ENCODE results near the gene GALNT10. TPM values are rescaled to one million over a fixed set of nuclear protein-coding genes. Genes with fewer than 3 reads are reported as not detected.

The GALNT10 gene
- total RNA-seq, 4 donors from 2014 or later: 35.9 to 59.4 (median 46.8) TPM

DNA sequence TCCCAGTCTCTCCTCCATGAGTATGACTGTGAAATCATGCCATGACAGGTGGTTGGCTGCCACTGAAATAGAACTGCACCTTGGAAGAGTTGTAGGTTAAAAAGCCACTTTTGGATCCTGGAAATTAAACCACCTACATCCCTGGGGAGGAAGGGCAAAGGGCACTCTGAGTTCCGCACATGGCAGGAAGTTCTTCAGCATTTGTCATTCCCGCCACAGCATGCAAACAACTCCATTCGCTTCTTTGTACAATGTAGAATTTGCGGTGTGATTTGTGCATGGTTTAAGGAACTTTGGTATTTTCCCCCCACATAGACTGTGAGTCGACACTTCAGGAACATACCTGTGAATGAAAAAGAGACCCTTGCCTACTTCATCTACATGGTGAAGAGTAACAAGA is 265.1 kb downstream of the GALNT10 start:
- H3K36me3 ChIP-seq: peaks cover 0 to 87% (median 0%) of the 10 kb centered on the region in 3 donors
- no peaks in the 10 kb centered on the region for H3K4me1 ChIP-seq
- H3K27me3 ChIP-seq: no peaks in the 10 kb centered on the region
- no peak for TF ChIP-seq POLR2A (IDR thresholded peaks at IDR 0.05)
- TF ChIP-seq, protein P1, sequence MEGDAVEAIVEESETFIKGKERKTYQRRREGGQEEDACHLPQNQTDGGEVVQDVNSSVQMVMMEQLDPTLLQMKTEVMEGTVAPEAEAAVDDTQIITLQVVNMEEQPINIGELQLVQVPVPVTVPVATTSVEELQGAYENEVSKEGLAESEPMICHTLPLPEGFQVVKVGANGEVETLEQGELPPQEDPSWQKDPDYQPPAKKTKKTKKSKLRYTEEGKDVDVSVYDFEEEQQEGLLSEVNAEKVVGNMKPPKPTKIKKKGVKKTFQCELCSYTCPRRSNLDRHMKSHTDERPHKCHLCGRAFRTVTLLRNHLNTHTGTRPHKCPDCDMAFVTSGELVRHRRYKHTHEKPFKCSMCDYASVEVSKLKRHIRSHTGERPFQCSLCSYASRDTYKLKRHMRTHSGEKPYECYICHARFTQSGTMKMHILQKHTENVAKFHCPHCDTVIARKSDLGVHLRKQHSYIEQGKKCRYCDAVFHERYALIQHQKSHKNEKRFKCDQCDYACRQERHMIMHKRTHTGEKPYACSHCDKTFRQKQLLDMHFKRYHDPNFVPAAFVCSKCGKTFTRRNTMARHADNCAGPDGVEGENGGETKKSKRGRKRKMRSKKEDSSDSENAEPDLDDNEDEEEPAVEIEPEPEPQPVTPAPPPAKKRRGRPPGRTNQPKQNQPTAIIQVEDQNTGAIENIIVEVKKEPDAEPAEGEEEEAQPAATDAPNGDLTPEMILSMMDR (IDR thresholded peaks at IDR 0.05): no peak
- H3K9me3 ChIP-seq: no peaks in the 10 kb centered on the region
- no peak for DNase-seq
- H3K27ac ChIP-seq: no peak overlapping the region
- H3K4me3 ChIP-seq: no peak overlapping the region

DNA sequence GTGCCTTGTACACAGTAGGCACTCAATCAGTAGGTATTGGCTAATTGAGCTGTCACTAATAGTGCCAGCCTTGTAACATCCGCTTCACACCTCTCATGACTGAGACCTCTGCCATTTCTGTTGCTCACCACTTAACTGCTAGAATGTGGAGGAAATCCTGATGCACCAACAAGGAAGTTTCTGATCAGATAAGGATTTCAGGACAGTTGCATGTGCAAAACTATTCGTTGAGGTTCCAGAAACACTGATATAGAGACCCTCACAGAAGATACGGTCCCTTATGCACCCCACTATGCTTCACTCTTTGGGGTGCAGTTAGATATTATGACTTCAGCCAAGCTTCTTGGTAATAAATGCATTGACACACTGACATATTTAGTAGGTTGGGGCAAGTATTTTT is 266.0 kb downstream of the GALNT10 start:
- H3K4me3 ChIP-seq: no peak overlapping the region
- TF ChIP-seq, protein P1 (IDR thresholded peaks at IDR 0.05): no peak
- no peak for TF ChIP-seq POLR2A (IDR thresholded peaks at IDR 0.05)
- H3K4me1 ChIP-seq: no peaks in the 10 kb centered on the region
- no peak overlapping the region for H3K27ac ChIP-seq
- no peak for DNase-seq
- no peaks in the 10 kb centered on the region for H3K27me3 ChIP-seq
- no peaks in the 10 kb centered on the region for H3K9me3 ChIP-seq
- peaks cover 0 to 82% (median 0%) of the 10 kb centered on the region in 3 donors for H3K36me3 ChIP-seq

DNA sequence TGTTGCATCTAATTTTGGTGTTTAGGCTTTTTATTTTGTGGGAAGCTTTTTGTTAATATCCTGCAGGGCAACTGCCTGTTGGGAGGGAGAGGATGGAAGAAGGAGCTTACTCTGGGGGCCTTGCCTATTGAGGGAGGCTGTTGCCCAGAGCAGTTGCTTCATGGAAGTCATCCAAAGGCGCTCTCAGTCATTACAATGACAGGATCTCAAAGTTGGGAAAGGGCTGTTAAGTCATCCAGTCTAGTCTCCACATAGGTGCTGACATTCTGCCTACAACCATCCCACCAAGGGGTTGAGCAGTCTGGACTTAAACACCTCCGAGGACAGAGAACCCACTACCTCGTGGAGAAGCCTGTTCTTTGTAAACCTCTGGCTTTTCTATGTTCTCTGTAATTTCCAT is 268.5 kb downstream of the GALNT10 start:
- DNase-seq: no peak
- H3K36me3 ChIP-seq: peaks cover 0 to 58% (median 0%) of the 10 kb centered on the region in 3 donors
- no peak overlapping the region for H3K27ac ChIP-seq
- H3K9me3 ChIP-seq: no peaks in the 10 kb centered on the region
- H3K4me1 ChIP-seq: no peaks in the 10 kb centered on the region
- no peaks in the 10 kb centered on the region for H3K27me3 ChIP-seq
- TF ChIP-seq, protein P1 (IDR thresholded peaks at IDR 0.05): no peak
- TF ChIP-seq POLR2A (IDR thresholded peaks at IDR 0.05): no peak
- no peak overlapping the region for H3K4me3 ChIP-seq

DNA sequence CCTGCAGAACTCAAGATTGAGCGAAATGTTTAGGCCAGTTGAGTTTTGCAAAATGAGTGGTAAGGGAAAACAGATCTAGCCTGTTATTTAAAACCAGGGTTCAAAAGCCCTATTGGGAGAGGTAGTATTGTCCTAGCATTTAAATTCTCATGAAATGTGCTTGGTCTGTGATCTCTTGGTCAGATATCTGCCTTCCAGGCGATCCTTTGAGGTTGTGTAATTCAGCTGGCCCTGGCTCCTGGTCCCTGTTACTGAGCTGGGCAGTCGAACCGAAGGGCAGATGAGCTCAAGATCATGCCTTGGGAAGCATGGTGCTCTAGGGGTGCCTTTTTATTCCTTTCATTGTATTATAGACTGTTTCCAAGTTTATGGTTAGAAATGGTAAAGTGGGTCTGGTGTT is 269.6 kb downstream of the GALNT10 start:
- H3K4me3 ChIP-seq: no peak overlapping the region
- no peak for TF ChIP-seq POLR2A (IDR thresholded peaks at IDR 0.05)
- TF ChIP-seq, protein P1 (IDR thresholded peaks at IDR 0.05): no peak
- H3K4me1 ChIP-seq: no peaks in the 10 kb centered on the region
- no peak for DNase-seq
- no peak overlapping the region for H3K27ac ChIP-seq
- H3K9me3 ChIP-seq: no peaks in the 10 kb centered on the region
- H3K27me3 ChIP-seq: no peaks in the 10 kb centered on the region
- H3K36me3 ChIP-seq: peaks cover 0 to 47% (median 0%) of the 10 kb centered on the region in 3 donors

DNA sequence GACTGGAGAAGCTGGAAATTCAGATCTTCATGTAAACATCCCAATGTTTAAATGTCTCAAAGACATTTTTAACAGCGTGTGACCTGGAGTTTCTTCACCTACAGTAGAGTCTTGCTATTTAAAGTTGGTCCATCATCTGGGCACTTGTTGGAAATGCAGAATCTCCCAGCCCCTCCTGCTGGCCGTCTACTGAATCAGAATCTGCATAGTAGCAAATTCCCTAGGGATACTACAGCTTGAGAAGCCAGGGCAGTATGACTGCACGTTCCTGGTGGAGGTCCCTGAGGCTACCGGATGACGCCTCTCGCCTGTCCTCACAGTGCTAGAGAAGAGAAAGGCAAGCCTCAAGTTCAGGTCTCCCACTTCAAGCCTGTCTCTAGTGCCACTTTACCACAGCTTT is 271.0 kb downstream of the GALNT10 start:
- TF ChIP-seq, protein P1 (IDR thresholded peaks at IDR 0.05): peak in 1 of 6 experiments; percentile 11
- no peak for TF ChIP-seq POLR2A (IDR thresholded peaks at IDR 0.05)
- H3K4me3 ChIP-seq: no peak overlapping the region
- DNase-seq: no peak

DNA sequence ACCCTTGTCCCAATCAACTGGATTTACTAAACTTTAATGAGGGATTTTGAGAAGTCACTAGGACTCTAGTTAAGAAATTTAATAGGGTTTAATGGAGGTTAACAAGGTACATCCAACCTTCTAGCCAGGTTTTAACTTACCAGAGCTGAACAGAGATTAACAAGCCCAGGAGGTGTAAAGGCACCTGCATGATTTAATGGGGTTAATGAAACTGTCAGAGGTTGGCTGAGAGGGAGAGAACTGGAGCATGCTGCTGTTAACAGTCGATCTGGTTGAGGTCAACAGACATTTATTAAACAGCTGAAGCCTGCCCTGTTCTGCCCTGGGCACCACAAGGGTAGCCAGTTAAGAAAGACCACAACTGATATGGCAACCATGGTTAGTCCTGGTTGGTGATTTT is 273.9 kb downstream of the GALNT10 start:
- peaks cover 0 to 4% (median 0%) of the 10 kb centered on the region in 3 donors for H3K36me3 ChIP-seq
- no peaks in the 10 kb centered on the region for H3K27me3 ChIP-seq
- no peak overlapping the region for H3K27ac ChIP-seq
- no peaks in the 10 kb centered on the region for H3K9me3 ChIP-seq
- H3K4me3 ChIP-seq: no peak overlapping the region
- peaks cover 0 to 5% (median 0%) of the 10 kb centered on the region in 4 donors for H3K4me1 ChIP-seq
- DNase-seq: no peak
- TF ChIP-seq, protein P1 (IDR thresholded peaks at IDR 0.05): no peak
- no peak for TF ChIP-seq POLR2A (IDR thresholded peaks at IDR 0.05)

More for the DNA sequence above, 271.0 kb downstream of the GALNT10 start:
- no peak overlapping the region for H3K27ac ChIP-seq
- H3K4me1 ChIP-seq: peaks cover 0 to under 1% (median 0%) of the 10 kb centered on the region in 4 donors
- peaks cover 0 to 33% (median 0%) of the 10 kb centered on the region in 3 donors for H3K36me3 ChIP-seq
- no peaks in the 10 kb centered on the region for H3K9me3 ChIP-seq
- H3K27me3 ChIP-seq: no peaks in the 10 kb centered on the region
